ENCODE data around the gene MED16. TPM values are rescaled to one million over a fixed set of nuclear protein-coding genes. Genes with fewer than 3 reads are reported as not detected.
A peak's percentile ranks its signal among the peaks of the same experiment; 100 is the strongest.

The MED16 gene
- total and polyA plus RNA-seq, 2 of the 13 experiments (the other 11 are each of a cell fraction or from before 2014, with no cell fraction given): 13.3 to 14.8 TPM

- ChIA-PET CTCF (ENCODE audit: low intra/inter-chr PET ratio, low total read pairs) (no interaction called here), POLR2A (no interaction called here)
- no peak overlapping the region for H3K9ac ChIP-seq (ENCODE audit: insufficient read depth, low read depth, low read length)
- intact Hi-C loops (cut with micrococcal nuclease; ENCODE audit: unreplicated experiment): no loop called here
- no peak overlapping the region for H2AFZ ChIP-seq (ENCODE audit: low read length)
- BruUV-seq (replicated peaks): no TSS peak
- WGBS (ENCODE audit: low lambda C conversion rate): 97% methylated on average over 54 of the region's 54 CpGs
- no peaks in the 10 kb centered on the region; a peak in 1 of 5 replicates for H3K27me3 ChIP-seq (ENCODE audit: control insufficient read depth in 1 of 2, insufficient read depth in 2 of 2, low read length in 2 of 2)
- H3K27ac ChIP-seq (ENCODE audit: extremely low read length, insufficient read depth, low read length): no peak overlapping the region
- no peaks in the 10 kb centered on the region for H3K9me3 ChIP-seq (ENCODE audit: low read length)
- peak overlapping the region in 2 of 3 experiments; percentile 9 to 40; a peak in 2 of 6 replicates for H3K4me3 ChIP-seq (replicated peaks in 1 of 3; ENCODE audit: insufficient read depth in 1 of 3, low read depth in 2 of 3, low read length in 3 of 3)
- DNase-seq (ENCODE audit: low spot score) (no peak), ATAC-seq (no peak), FAIRE-seq (no peak)
- H3K36me3 ChIP-seq (replicated peaks in 1 of 2; ENCODE audit: control insufficient read depth in 1 of 2, insufficient read depth in 2 of 2, low read length in 2 of 2): no peaks in the 10 kb centered on the region
- no peak overlapping the region; the same call in 1 of the 2 replicates for H3K4me2 ChIP-seq (ENCODE audit: low read depth, low read length)
- H4K20me1 ChIP-seq (ENCODE audit: insufficient read depth, low read length): no peaks in the 10 kb centered on the region; the same call in 1 of the 2 replicates
- in situ Hi-C loops (cut with HindIII; ENCODE audit: extremely low pct_ligation_motif_present, low pct_unique_long_range_greater_than_20kb): no loop called here
- no peak for TF ChIP-seq FOXP1 (IDR thresholded peaks at IDR 0.05)
- TF ChIP-seq FOXP1 (CRISPR knock-in tag; IDR thresholded peaks at IDR 0.05): no peak
- peak; percentile 54; the same call in 1 of the 2 replicates for TF ChIP-seq RBFOX2 (IDR thresholded peaks at IDR 0.05; ENCODE audit: low read depth, low read length)
- TF ChIP-seq ZBTB38 (CRISPR knock-in tag; IDR thresholded peaks at IDR 0.05): peak; percentile 89; the same call in 1 of the 2 replicates
- peak; percentile 81 for TF ChIP-seq ZNF629 (CRISPR knock-in tag; conservative IDR thresholded peaks at IDR 0.05)
- TF ChIP-seq AGO1 (IDR thresholded peaks at IDR 0.05; ENCODE audit: low read depth, low read length, poor library complexity, severe bottlenecking): peak; percentile 28
- 0 out of 2 replicates have a peak, but pooled peaks have one; percentile 32 for TF ChIP-seq HNRNPL (IDR thresholded peaks at IDR 0.05; ENCODE audit: low read depth, low read length)
- TF ChIP-seq AGO2 (optimal IDR thresholded peaks at IDR 0.05; ENCODE audit: low read depth, low read length): peak; percentile 53
- TF ChIP-seq ZSCAN9 (CRISPR knock-in tag; IDR thresholded peaks at IDR 0.05; ENCODE audit: borderline replicate concordance): no peak
- TF ChIP-seq ZNF687 (CRISPR knock-in tag; IDR thresholded peaks at IDR 0.05): 0 out of 2 replicates have a peak, but pooled peaks have one; percentile 17
- H3K79me2 ChIP-seq (ENCODE audit: insufficient read depth, low read length): peaks cover 20% of the 10 kb centered on the region
- peaks cover 32% of the 10 kb centered on the region for H3K4me1 ChIP-seq (ENCODE audit: insufficient read depth, low read length)
Measured at GRCh38 chr19:911197-912033, 18.4 kb upstream of the MED16 start.
